HCT116 (cell line): ENCODE measurements around the gene PRMT2. TPM values are rescaled to one million over a fixed set of nuclear protein-coding genes. Genes with fewer than 3 reads are reported as not detected.

Experiments
- ATAC-seq: fragments of 200-7000 bp; cut with Tn5 transposase; 2 replicates; pipeline ENCODE4 v1.9.1; 2020; ENCODE audit warnings: mild to moderate bottlenecking, moderate library complexity
- BruUV-seq: library from RNA; stranded (reverse); fragments of 400-500 nt; replicated peaks from 2 replicates; lab custom pipeline; 2021; lab: Mats Ljungman, UMichigan
- CTCF ChIA-PET: fragments of 300-600 bp; sonication (Branson Sonifier 250); formaldehyde crosslinking; loops from one replicate; lab custom pipeline; 2021; ENCODE audit warnings: antibody characterized with exemption; lab: Charles Lee
- POLR2A ChIA-PET: fragments of 300-600, 350-600 bp; sonication (Branson Sonifier 250); formaldehyde crosslinking; loops from one replicate; lab custom pipeline; 2021; ENCODE audit warnings: antibody characterized with exemption; lab: Charles Lee
- RAD21 ChIA-PET, 2 experiments: fragments of 300-600 bp; sonication (Branson Sonifier 250); formaldehyde crosslinking; loops; one replicate each; lab custom pipeline; 2023; ENCODE audit warnings: low total read pairs in 2 of 2; ENCODE audit not compliant: uncharacterized antibody in 2 of 2, unreplicated experiment in 2 of 2, low non-redundant PET in 1 of 2; lab: Charles Lee
- DNase-seq: peaks from one replicate; pipeline ENCODE4 v3.0.0-alpha.2; 2010; ENCODE audit warnings: low read depth, low spot score
- H2AFZ ChIP-seq: fragments of 200-600 bp; shearing (Covaris generic), sonication (generic); 2 replicates; pipeline ENCODE4 v1.6.1; 2017; ENCODE audit warnings: low read depth, mixed run types, mixed read lengths, antibody characterized with exemption, low read length; ENCODE audit not compliant: poor library complexity, severe bottlenecking
- H3K27ac ChIP-seq: 2 replicates; pipeline ENCODE4 v1.5.1; 2012; ENCODE audit warnings: low read depth, low read length
- H3K27me3 ChIP-seq: fragments of 200-600 bp; sonication (generic); 2 replicates; pipeline ENCODE4 v1.6.1; 2016; ENCODE audit warnings: mixed run types, low read length, mixed read lengths; ENCODE audit not compliant: insufficient read depth
- H3K36me3 ChIP-seq, 2 experiments: fragments of 200-500 bp in 1 of 2; fragments of 200-600 bp in 1 of 2; sonication (Bioruptor generic) in 1 of 2; sonication (generic) in 1 of 2; 2 replicates each; pipeline versions ENCODE4 v1.5.1 to v1.6.1; 2014 to 2016; ENCODE audit warnings: low read length in 2 of 2, inconsistent platforms in 1 of 2, mixed read lengths in 1 of 2, mixed run types in 1 of 2; ENCODE audit not compliant: insufficient read depth in 2 of 2, control insufficient read depth in 1 of 2
- H3K4me1 ChIP-seq, 2 experiments: fragments of 200-600 bp in 1 of 2; sonication (generic) in 1 of 2; 2 replicates each; pipeline versions ENCODE4 v1.5.1 to v1.6.1; 2012 to 2017; ENCODE audit warnings: low read length in 2 of 2, inconsistent platforms in 1 of 2, mild to moderate bottlenecking in 1 of 2, mixed read lengths in 1 of 2, mixed run types in 1 of 2, moderate library complexity in 1 of 2; ENCODE audit not compliant: insufficient read depth in 2 of 2, control insufficient read depth in 1 of 2
- H3K4me2 ChIP-seq: fragments of 200-600 bp; sonication (generic); 2 replicates; pipeline ENCODE4 v1.6.1; 2017; ENCODE audit warnings: mixed run types, low read length, mixed read lengths
- H3K4me3 ChIP-seq, 2 experiments: fragments of 200-600 bp in 1 of 2; sonication (generic) in 1 of 2; replicated peaks in 1 of 2; 2 replicates each; pipeline ENCODE4 v1.5.1; 2011 to 2016; ENCODE audit warnings: low read length in 2 of 2, control low read depth in 1 of 2, low read depth in 1 of 2, mild to moderate bottlenecking in 1 of 2, mixed read lengths in 1 of 2, mixed run types in 1 of 2
- H3K79me2 ChIP-seq: fragments of 200-600 bp; sonication (generic); 2 replicates; pipeline ENCODE4 v1.6.1; 2017; ENCODE audit warnings: mild to moderate bottlenecking, mixed run types, low read length, moderate library complexity, mixed read lengths; ENCODE audit not compliant: insufficient read depth
- H3K9ac ChIP-seq: fragments of 200-600 bp; sonication (generic); 2 replicates; pipeline ENCODE4 v1.6.1; 2016; ENCODE audit warnings: low read length, mixed read lengths
- H3K9me2 ChIP-seq: fragments of 200-600 bp; sonication (generic), shearing (Covaris generic); 2 replicates; pipeline ENCODE4 v1.6.1; 2017; ENCODE audit warnings: mixed run types, mild to moderate bottlenecking, moderate library complexity; ENCODE audit not compliant: insufficient read depth
- H3K9me3 ChIP-seq, 2 experiments: fragments of 200-500 bp in 1 of 2; fragments of 200-600 bp in 1 of 2; sonication (Bioruptor generic) in 1 of 2; sonication (generic) in 1 of 2; 2 replicates each; pipeline ENCODE4 v1.6.1; 2014 to 2017; ENCODE audit warnings: low read length in 2 of 2, mixed read lengths in 2 of 2, inconsistent platforms in 1 of 2, low read depth in 1 of 2, mild to moderate bottlenecking in 1 of 2, mixed run types in 1 of 2, moderate library complexity in 1 of 2; ENCODE audit not compliant: control insufficient read depth in 1 of 2, insufficient read depth in 1 of 2
- H4K20me1 ChIP-seq: fragments of 200-600 bp; sonication (generic), shearing (Covaris generic); 2 replicates; pipeline ENCODE4 v1.6.1; 2017; ENCODE audit warnings: mixed run types, mild to moderate bottlenecking, moderate library complexity; ENCODE audit not compliant: insufficient read depth
- CBX3 ChIP-seq: IDR thresholded peaks from 2 replicates; pipeline ENCODE4 v1.6.1; 2012; ENCODE audit warnings: low read depth
- CEBPB ChIP-seq: IDR thresholded peaks from 2 replicates; pipeline ENCODE4 v1.6.1; 2012; ENCODE audit warnings: low read depth
- CTCF ChIP-seq, 3 experiments: fragments of 200-600 bp in 1 of 3; sonication (generic) in 1 of 3; IDR thresholded peaks in 2 of 3; conservative IDR thresholded peaks in 1 of 3; 2 replicates each; pipeline ENCODE4 v1.5.1; 2012 to 2017; ENCODE audit warnings: low read depth in 2 of 3, low read length in 2 of 3, antibody characterized with exemption in 1 of 3, borderline replicate concordance in 1 of 3, control low read depth in 1 of 3, mild to moderate bottlenecking in 1 of 3, mixed read lengths in 1 of 3, mixed run types in 1 of 3, moderate library complexity in 1 of 3; ENCODE audit not compliant: insufficient read depth in 1 of 3
- EGR1 ChIP-seq: IDR thresholded peaks from 2 replicates; pipeline ENCODE4 v1.6.1; 2012; ENCODE audit warnings: low read depth
- EZH2 ChIP-seq: fragments of 200-600 bp; sonication (generic); IDR thresholded peaks from 2 replicates; pipeline ENCODE4 v1.6.1; 2017; ENCODE audit warnings: antibody characterized with exemption, mixed run types
- FOSL1 ChIP-seq: IDR thresholded peaks from 2 replicates; pipeline ENCODE4 v1.6.1; 2012; ENCODE audit warnings: low read depth
- POLR2AphosphoS5 ChIP-seq: IDR thresholded peaks from 2 replicates; pipeline ENCODE4 v1.6.1; 2011; ENCODE audit warnings: mild to moderate bottlenecking, low read depth, low read length, moderate library complexity
- RAD21 ChIP-seq: IDR thresholded peaks from 2 replicates; pipeline ENCODE4 v1.6.1; 2012; ENCODE audit warnings: low read depth, mild to moderate bottlenecking
- ZBTB33 ChIP-seq: IDR thresholded peaks from 2 replicates; pipeline ENCODE4 v1.6.1; 2011; ENCODE audit warnings: mild to moderate bottlenecking, low read length, moderate library complexity; ENCODE audit not compliant: insufficient replicate concordance; ENCODE audit errors: extremely low read depth
- ZFX ChIP-seq: fragments of 450-650 bp; IDR thresholded peaks from 2 replicates; pipeline ENCODE4 v1.6.1; 2017
- ZNF274 ChIP-seq: fragments of 200-500 bp; sonication (Bioruptor generic); IDR thresholded peaks from 2 replicates; pipeline ENCODE4 v1.6.1; 2014; ENCODE audit warnings: mild to moderate bottlenecking, low read depth, low read length, inconsistent platforms
- intact Hi-C: fragments of 100-400 bp; cut with micrococcal nuclease; formaldehyde crosslinking; loops from 2 replicates; pipeline ENCODE4 v1.10.0; 2022
- total RNA-seq: library from RNA; stranded (reverse); gene quantifications from one replicate; pipeline ENCODE4 v1.2.1, GENCODE V29; 2021; ENCODE audit not compliant: unreplicated experiment

Gene PRMT2
- total RNA-seq, 1 experiment from 2014 or later: 59.1 TPM

DNA sequence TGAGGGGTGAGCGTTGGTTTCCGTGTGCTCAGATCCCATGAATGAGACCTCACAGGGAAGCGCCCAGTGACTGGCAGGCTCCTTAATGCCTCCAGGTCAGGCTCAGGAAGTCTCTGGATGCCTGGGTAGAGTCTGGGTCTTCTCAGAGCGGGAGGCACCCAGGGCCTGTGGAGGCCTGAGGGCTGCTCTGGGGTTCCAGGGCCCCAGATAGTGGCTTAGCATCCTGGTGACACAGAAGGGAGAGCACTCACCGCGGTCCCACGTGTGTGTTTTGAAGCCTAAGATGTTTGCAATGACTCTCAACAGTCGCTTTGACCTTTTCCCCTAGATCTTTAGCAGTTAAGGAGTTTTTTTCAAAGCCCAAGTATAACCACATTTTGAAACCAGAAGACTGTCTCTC lies 25.0 kb downstream of the PRMT2 start:
- ChIA-PET CTCF (no interaction called here), POLR2A (no interaction called here), RAD21 (no interaction called here)
- Histone ChIP-seq H3K9ac (no peak overlapping the region), H3K4me1 (no peaks in the 10 kb centered on the region; a peak in 1 of 4 replicates), H3K9me3 (no peaks in the 10 kb centered on the region), H3K36me3 (peaks cover 2 to 11% of the 10 kb centered on the region in 2 experiments; a peak in 2 of 4 replicates), H2AFZ (no peak overlapping the region), H3K27ac (no peak overlapping the region), H3K79me2 (no peaks in the 10 kb centered on the region), H3K4me3 (no peak overlapping the region), H3K9me2 (no peaks in the 10 kb centered on the region), H4K20me1 (no peaks in the 10 kb centered on the region), H3K27me3 (no peaks in the 10 kb centered on the region), H3K4me2 (no peak overlapping the region)
- no peak for TF ChIP-seq ZFX
- TF ChIP-seq ZBTB33: no peak
- TF ChIP-seq POLR2AphosphoS5: no peak
- no peak for TF ChIP-seq FOSL1
- TF ChIP-seq CEBPB: no peak
- ATAC-seq: no peak
- intact Hi-C loops: no loop called here
- DNase-seq: no peak
- BruUV-seq: no TSS peak

DNA sequence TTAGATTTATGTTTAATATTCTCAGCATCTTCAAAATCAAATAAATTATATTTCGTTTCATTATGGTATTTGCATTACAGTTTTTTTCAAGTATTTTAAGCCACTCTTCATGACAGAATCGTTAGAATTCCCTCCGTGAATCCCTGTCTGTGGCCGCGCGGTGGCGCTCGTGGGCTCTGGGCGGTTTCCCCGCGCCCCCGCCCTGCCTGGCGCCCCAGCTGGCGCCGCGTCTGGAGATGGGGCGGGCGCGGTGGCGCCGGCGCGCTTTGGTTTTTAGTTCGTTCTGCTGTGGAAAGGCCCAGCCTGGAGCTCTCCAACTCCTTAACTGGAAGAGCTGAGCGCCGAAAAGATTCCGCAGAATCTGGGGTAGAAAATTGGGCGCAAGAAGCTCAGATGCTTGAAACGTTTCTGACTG lies 25.7 kb downstream of the PRMT2 start:
- no peak overlapping the region for H2AFZ ChIP-seq
- peak overlapping the region; percentile 35; the same call in 1 of the 2 replicates for H3K4me2 ChIP-seq
- H4K20me1 ChIP-seq: no peaks in the 10 kb centered on the region
- POLR2A ChIA-PET: no interaction called here
- ATAC-seq (peak; percentile 85), DNase-seq (no peak)
- no peak overlapping the region for H3K4me3 ChIP-seq
- CTCF ChIA-PET: interaction anchor here (0.7 kb wide), 1 partner anchor 26 kb away, joined by 3 read pairs; the partner anchor contains the start of gene PRMT2
- H3K9me3 ChIP-seq: no peaks in the 10 kb centered on the region
- intact Hi-C loops: no loop called here
- no peaks in the 10 kb centered on the region for H3K27me3 ChIP-seq
- no peaks in the 10 kb centered on the region for H3K9me2 ChIP-seq
- H3K9ac ChIP-seq: no peak overlapping the region
- no TSS peak for BruUV-seq
- RAD21 ChIA-PET: no interaction called here
- TF ChIP-seq ZNF274: no peak
- no peak for TF ChIP-seq CBX3
- TF ChIP-seq RAD21: peak; percentile 39
- TF ChIP-seq EZH2: no peak
- TF ChIP-seq CTCF (IDR thresholded peaks at IDR 0.05 in 2 of 3, conservative IDR thresholded peaks at IDR 0.05 in 1 of 3; ENCODE audit: borderline replicate concordance in 1 of 3, insufficient read depth in 1 of 3, low read depth in 2 of 3, low read length in 2 of 3): peak; percentile 7 to 68 (median 61); a peak in 4 of 6 replicates
- TF ChIP-seq EGR1: 0 out of 2 replicates have a peak, but pooled peaks have one; percentile 33
- H3K4me1 ChIP-seq: no peaks in the 10 kb centered on the region; a peak in 1 of 4 replicates
- H3K36me3 ChIP-seq: peaks cover 2 to 7% of the 10 kb centered on the region in 2 experiments; a peak in 1 of 4 replicates
- no peaks in the 10 kb centered on the region for H3K79me2 ChIP-seq
- no peak overlapping the region for H3K27ac ChIP-seq
